Measurements from ENCODE around the gene AKNA.
A peak's percentile ranks its signal among the peaks of the same experiment; 100 is the strongest.

AKNA gene

DNA sequence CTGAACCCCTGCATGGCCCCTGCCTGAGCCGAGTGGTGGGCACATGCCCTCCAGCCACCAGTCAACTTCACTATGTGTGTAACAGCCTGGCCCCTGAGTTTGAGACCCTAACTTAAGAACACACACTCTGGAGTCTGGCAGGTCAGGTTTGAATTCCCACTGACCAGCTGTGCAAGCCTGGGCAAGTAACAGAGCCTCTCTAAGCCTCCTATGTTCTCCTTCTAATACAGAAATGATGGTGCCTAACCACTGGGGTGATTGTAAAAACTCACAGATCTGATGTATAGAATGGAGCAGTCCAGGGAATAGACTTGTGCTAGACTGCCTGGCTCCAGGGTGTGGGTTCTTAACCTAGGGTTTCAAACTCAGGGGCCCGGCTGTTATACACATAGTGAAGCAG is 16.7 kb upstream of the AKNA start:
- no peak for DNase-seq
- no peaks in the 10 kb centered on the region for H3K9me3 ChIP-seq (ENCODE audit: severe bottlenecking)
- peak overlapping the region; percentile 85 for H3K27ac ChIP-seq
- H3K36me3 ChIP-seq = no peaks in the 10 kb centered on the region; the same call in 1 of the 2 replicates
- TF ChIP-seq, protein P1, sequence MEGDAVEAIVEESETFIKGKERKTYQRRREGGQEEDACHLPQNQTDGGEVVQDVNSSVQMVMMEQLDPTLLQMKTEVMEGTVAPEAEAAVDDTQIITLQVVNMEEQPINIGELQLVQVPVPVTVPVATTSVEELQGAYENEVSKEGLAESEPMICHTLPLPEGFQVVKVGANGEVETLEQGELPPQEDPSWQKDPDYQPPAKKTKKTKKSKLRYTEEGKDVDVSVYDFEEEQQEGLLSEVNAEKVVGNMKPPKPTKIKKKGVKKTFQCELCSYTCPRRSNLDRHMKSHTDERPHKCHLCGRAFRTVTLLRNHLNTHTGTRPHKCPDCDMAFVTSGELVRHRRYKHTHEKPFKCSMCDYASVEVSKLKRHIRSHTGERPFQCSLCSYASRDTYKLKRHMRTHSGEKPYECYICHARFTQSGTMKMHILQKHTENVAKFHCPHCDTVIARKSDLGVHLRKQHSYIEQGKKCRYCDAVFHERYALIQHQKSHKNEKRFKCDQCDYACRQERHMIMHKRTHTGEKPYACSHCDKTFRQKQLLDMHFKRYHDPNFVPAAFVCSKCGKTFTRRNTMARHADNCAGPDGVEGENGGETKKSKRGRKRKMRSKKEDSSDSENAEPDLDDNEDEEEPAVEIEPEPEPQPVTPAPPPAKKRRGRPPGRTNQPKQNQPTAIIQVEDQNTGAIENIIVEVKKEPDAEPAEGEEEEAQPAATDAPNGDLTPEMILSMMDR (IDR thresholded peaks at IDR 0.05; ENCODE audit: low read depth, low read length) = no peak
- H3K27me3 ChIP-seq (ENCODE audit: insufficient read depth, low read depth, severe bottlenecking) = no peaks in the 10 kb centered on the region
- H3K4me3 ChIP-seq (ENCODE audit: low read depth, low read length) = no peak overlapping the region

DNA sequence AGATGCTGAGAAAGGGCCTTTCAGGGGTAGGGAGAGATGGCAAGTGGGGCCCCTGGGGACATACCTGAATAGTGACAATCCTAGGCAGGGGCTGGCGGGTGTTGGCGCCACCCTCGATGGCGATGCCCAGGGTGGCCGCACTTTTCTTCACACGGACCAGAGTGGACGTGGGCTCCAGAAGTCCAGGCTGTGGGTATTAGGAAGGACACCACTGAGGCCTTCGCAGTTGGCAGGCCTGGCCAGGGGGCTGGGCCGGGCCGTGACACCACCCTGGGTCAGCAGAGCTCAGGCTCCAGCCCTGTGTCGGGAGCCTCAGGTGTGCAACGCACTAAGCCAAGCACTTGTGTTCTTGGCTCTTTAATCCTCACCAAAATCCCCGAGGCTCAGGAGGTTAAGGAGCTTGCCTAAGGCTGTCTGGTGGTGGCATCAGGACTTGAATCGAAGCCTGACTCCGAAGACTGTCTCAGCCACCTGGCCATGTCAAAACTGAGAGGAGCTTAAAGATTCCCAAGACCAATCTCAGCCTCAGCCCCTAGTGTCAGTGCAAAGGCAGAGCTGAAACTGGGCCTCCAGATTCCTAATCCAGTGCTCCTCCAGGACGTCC is 15.5 kb upstream of the AKNA start:
- peak; percentile 93 for DNase-seq
- Histone ChIP-seq H3K27ac (peak overlapping the region; percentile 85), H3K4me3 (ENCODE audit: low read depth, low read length) (no peak overlapping the region), H3K9me3 (ENCODE audit: severe bottlenecking) (no peaks in the 10 kb centered on the region), H3K27me3 (ENCODE audit: insufficient read depth, low read depth, severe bottlenecking) (no peaks in the 10 kb centered on the region), H3K36me3 (no peaks in the 10 kb centered on the region; the same call in 1 of the 2 replicates)
- TF ChIP-seq, protein P1 (IDR thresholded peaks at IDR 0.05; ENCODE audit: low read depth, low read length) = peak; percentile 30; the same call in 1 of the 2 replicates

DNA sequence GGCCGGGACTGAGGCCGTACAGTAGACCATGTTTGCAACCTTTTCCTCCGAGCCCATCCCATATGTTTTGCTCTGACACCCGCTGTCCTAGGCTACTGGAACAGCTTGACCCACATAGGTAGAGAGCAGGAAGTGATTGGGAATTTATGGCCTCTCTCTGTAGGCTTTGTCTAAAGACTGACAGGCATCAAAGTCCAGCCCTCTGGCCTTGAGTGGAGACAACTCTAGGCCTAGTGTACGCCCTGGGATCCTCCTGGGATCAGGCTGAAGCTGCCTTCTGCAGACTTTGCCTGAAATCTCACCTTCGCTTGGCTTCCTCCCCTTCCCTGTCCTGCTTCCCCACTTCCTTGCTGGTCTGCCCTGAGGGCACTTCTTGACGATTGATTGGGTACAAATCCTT is 13.6 kb upstream of the AKNA start:
- peak overlapping the region; percentile 85 for H3K27ac ChIP-seq
- TF ChIP-seq, protein P1 (IDR thresholded peaks at IDR 0.05; ENCODE audit: low read depth, low read length) = no peak
- peak; percentile 66 for DNase-seq
- H3K4me3 ChIP-seq (ENCODE audit: low read depth, low read length) = no peak overlapping the region
- H3K27me3 ChIP-seq (ENCODE audit: insufficient read depth, low read depth, severe bottlenecking) = no peaks in the 10 kb centered on the region
- peaks cover 6% of the 10 kb centered on the region for H3K36me3 ChIP-seq
- no peaks in the 10 kb centered on the region for H3K9me3 ChIP-seq (ENCODE audit: severe bottlenecking)

DNA sequence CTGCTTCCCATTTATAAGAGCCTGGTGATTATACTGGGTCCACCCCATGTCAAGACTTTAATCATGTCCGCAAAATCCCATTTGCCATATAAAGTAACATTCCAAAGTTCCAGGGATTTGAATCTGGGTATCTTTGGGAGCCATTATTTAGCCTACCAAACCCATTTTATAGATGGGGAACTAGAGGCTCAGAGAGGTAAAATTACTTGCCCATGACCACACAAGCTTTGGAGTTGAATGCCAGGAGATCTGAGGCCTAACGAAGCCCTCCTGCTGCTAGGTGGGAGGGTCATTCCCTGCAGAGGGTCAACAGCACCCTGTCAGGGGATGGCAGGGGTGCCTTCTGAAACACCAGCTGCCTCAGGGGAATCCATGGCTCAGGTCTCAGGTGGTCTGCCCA is 13.0 kb upstream of the AKNA start:
- H3K27me3 ChIP-seq (ENCODE audit: insufficient read depth, low read depth, severe bottlenecking) = no peaks in the 10 kb centered on the region
- H3K9me3 ChIP-seq (ENCODE audit: severe bottlenecking) = no peaks in the 10 kb centered on the region
- TF ChIP-seq, protein P1 (IDR thresholded peaks at IDR 0.05; ENCODE audit: low read depth, low read length) = no peak
- H3K27ac ChIP-seq = peak overlapping the region; percentile 85
- H3K36me3 ChIP-seq = peaks cover 12% of the 10 kb centered on the region
- DNase-seq = no peak
- H3K4me3 ChIP-seq (ENCODE audit: low read depth, low read length) = no peak overlapping the region

DNA sequence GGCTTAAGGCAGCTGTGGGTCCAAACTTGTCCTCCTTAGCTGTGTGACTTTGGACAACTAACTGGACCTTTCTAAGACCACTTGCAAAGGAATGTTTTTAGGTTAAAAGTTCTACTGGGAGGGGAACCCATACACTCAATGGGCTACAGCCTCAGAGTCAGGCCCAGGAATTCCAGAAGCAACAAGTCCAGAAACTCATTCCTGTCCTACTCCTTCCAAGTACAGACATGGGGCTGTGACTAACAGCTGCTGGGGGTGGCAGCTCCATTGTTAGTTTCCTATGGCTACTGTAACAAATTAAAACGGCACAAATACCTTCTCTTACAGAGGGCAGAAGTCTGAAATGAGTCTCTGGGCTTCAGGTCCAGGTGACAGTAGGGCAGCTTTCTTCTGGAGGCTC is 12.4 kb upstream of the AKNA start:
- Histone ChIP-seq H3K9me3 (ENCODE audit: severe bottlenecking) (no peaks in the 10 kb centered on the region), H3K36me3 (peaks cover 14% of the 10 kb centered on the region), H3K27me3 (ENCODE audit: insufficient read depth, low read depth, severe bottlenecking) (no peaks in the 10 kb centered on the region), H3K27ac (no peak overlapping the region), H3K4me3 (ENCODE audit: low read depth, low read length) (no peak overlapping the region)
- TF ChIP-seq, protein P1 (IDR thresholded peaks at IDR 0.05; ENCODE audit: low read depth, low read length) = no peak
- no peak for DNase-seq

DNA sequence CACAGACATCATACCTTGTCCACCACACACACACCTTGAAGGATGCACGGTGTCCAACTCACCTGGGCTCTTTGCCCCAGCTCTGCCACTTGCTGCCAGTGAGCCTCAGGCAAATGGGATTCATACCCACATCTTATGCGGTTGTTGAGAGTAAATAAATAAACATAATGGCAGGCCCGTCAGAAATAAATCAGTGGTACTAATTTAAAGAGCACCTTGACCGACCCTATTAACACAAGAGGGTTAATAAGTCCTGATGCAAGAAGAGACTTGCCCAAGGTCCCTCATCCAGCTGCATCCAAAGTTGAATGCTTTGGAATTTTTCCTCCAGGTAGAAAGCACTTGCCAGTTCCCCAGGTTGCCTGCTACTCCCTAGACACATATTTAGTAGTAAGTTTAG is 11.6 kb upstream of the AKNA start:
- H3K4me3 ChIP-seq (ENCODE audit: low read depth, low read length) = no peak overlapping the region
- TF ChIP-seq, protein P1 (IDR thresholded peaks at IDR 0.05; ENCODE audit: low read depth, low read length) = no peak
- peaks cover 21% of the 10 kb centered on the region for H3K36me3 ChIP-seq
- H3K27ac ChIP-seq = no peak overlapping the region
- DNase-seq = no peak
- no peaks in the 10 kb centered on the region for H3K9me3 ChIP-seq (ENCODE audit: severe bottlenecking)
- no peaks in the 10 kb centered on the region for H3K27me3 ChIP-seq (ENCODE audit: insufficient read depth, low read depth, severe bottlenecking)

Measured in WERI-Rb-1 (cell line).